Muscle of leg (tissue), 11 donors: ENCODE data around the gene RPL10A. TPM values are rescaled to one million over a fixed set of nuclear protein-coding genes. Genes with fewer than 3 reads are reported as not detected.

ENCODE experiments used
- DNase-seq: peaks from one replicate; pipeline ENCODE4 v3.0.0; 2013
- H3K27ac ChIP-seq: one replicate; pipeline ENCODE4 v1.5.1; 2013; ENCODE audit warnings: mild to moderate bottlenecking, low read length, control low read depth
- H3K27me3 ChIP-seq: one replicate; pipeline ENCODE4 v1.6.1; 2013; ENCODE audit warnings: low read length; ENCODE audit not compliant: control insufficient read depth, insufficient read depth
- H3K36me3 ChIP-seq: one replicate; pipeline ENCODE4 v1.6.1; 2013; ENCODE audit warnings: low read length; ENCODE audit not compliant: control insufficient read depth, insufficient read depth
- H3K4me1 ChIP-seq: one replicate; pipeline ENCODE4 v1.6.1; 2013; ENCODE audit warnings: low read length; ENCODE audit not compliant: control insufficient read depth, insufficient read depth
- H3K4me3 ChIP-seq: one replicate; pipeline ENCODE4 v1.5.1; 2013; ENCODE audit warnings: low read length, control low read depth
- H3K9me3 ChIP-seq: replicated peaks from 2 replicates; pipeline ENCODE4 v1.6.1; 2013; ENCODE audit warnings: low read depth, low read length; ENCODE audit not compliant: control insufficient read depth
- WGBS: methylation state at CpG from one replicate; pipeline ENCODE4 v1.1.5; 2013; ENCODE audit warnings: missing lambda C conversion rate; ENCODE audit not compliant: insufficient coverage; 5-methylcytosine and 5-hydroxymethylcytosine counted together
- polyA plus RNA-seq, 8 donors: library from polyadenylated mRNA; unstranded; fragments of 120-200 nt; gene quantifications; one replicate each; pipeline versions ENCODE4 v1.2.1 to v1.2.3, GENCODE V29; 2013; ENCODE audit warnings: inconsistent platforms in 1 of 8, low replicate concordance in 1 of 8; ENCODE audit not compliant: insufficient read length in 8 of 8, insufficient read depth in 1 of 8
- total RNA-seq: library from RNA; stranded (reverse); fragments of 120-200 nt; gene quantifications from one replicate; pipeline ENCODE4 v1.2.4, GENCODE V29; 2013

The RPL10A gene
- total and polyA plus RNA-seq, 9 donors, result 2,391 to 3,614 (median 2,521) TPM

DNA sequence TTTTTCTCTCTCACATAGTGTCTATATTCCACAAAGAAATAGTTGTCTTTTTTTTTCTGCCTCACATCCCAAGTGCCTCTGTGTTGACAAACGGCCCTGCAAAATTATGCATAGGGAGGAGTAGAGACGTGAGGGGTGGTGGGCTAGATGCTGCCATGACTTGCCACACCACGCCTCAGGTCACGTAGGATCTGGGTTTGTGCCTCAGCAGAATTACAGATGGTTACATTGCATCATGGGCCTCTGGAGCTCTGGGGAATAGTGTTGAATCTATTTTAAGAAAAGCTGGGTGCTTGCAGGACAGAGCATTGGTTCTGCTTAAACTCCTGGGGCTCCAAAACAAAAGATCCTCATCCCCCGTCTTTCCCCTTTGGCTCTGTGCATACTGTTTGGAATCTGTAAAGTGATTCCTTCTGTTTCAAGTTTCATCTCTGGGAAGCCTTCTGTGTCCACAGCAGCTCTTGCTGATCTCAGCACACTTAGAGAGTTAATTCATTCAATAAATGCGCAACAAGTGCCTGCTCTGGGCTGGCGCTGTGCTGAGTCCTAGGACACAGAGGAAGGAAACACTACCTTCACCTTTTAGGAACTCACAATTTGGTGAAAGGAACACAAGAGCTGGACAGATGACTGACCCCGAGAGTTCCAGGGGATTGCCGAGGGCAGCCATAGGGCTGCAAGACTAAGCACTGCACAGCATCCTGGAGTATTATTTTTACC, 13.7 kb upstream of the RPL10A start:
- Histone ChIP-seq H3K4me3 (no peak overlapping the region), H3K36me3 (peaks cover 37% of the 10 kb centered on the region), H3K27ac (peak overlapping the region; percentile 29), H3K27me3 (no peaks in the 10 kb centered on the region), H3K9me3 (no peaks in the 10 kb centered on the region), H3K4me1 (peaks cover 24% of the 10 kb centered on the region)
- no peak for DNase-seq
- 45% methylated on average over 2 of the region's 9 CpGs for WGBS

DNA sequence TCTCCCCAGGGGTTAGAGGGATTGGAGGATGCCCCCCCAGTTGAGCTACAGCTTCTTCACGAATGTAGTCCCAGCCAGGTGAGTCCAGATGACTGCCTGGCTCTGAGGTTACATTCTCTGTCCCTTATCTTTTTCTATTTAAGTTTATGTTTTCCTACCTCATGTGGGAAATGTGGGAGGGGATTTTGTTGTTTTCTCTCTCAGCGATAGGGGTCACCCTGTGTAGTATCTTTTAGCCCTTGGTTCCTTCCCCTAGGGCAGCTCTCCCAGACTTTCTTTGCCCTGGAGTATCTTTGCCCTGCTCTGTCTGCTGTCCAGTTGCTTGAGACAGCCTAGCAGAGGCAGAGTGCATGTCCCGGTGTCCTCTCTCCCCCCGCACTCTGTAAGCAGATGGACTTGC, 10.3 kb upstream of the RPL10A start:
- no peak overlapping the region for H3K4me3 ChIP-seq
- DNase-seq, result no peak
- H3K27me3 ChIP-seq, result no peaks in the 10 kb centered on the region
- 83% methylated on average over 3 of the region's 4 CpGs for WGBS
- no peaks in the 10 kb centered on the region for H3K9me3 ChIP-seq
- H3K27ac ChIP-seq, result no peak overlapping the region
- peaks cover 54% of the 10 kb centered on the region for H3K36me3 ChIP-seq
- H3K4me1 ChIP-seq, result peaks cover 20% of the 10 kb centered on the region

DNA sequence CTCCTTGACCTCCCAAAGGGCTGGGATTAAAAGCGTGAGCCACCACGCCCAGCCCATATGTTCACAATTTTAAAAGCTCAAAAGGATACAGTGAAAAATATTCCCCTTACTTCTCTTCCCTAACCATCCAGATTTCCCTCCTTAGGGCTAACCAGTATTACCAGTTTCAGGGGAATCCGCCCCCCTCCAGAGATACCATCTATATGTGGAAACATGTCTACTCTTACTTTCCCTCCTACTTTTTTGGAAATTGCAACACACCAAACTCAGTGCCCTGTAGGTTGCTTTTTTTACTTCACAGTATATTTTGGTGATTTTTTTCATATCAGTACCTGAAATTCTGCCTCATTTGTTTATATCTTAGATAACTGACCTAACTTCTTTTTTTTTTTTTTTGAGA, 6.9 kb upstream of the RPL10A start:
- Histone ChIP-seq H3K4me3 (no peak overlapping the region), H3K27ac (no peak overlapping the region), H3K27me3 (no peaks in the 10 kb centered on the region), H3K9me3 (no peaks in the 10 kb centered on the region), H3K4me1 (peaks cover 4% of the 10 kb centered on the region), H3K36me3 (peaks cover 62% of the 10 kb centered on the region)
- no peak for DNase-seq
- WGBS, result 71% methylated on average over 1 of the region's 3 CpGs

DNA sequence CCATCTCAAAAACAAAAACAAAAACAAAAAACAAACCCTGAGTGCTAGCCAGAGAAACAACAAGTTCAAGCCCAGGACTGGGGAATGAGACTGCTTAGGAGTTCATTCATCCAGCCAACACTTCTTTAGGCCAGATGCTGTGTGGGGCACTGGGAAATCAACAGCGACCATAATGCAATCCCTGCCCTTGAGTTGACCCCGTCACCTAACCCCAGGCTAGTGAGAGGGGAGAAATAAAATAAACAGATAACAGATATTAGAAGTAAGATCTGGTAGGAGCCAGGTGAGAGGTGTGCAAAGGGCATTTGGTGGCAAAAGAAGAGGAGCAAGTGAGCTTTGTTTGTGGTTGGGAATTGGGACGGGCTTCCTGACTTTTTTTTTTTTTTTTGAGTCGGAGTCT, 4.9 kb upstream of the RPL10A start:
- Histone ChIP-seq H3K4me3 (no peak overlapping the region), H3K36me3 (peaks cover 52% of the 10 kb centered on the region), H3K27me3 (no peaks in the 10 kb centered on the region), H3K4me1 (peaks cover 12% of the 10 kb centered on the region), H3K27ac (no peak overlapping the region), H3K9me3 (no peaks in the 10 kb centered on the region)
- 87% methylated on average over 3 of the region's 4 CpGs for WGBS
- DNase-seq, result no peak

DNA sequence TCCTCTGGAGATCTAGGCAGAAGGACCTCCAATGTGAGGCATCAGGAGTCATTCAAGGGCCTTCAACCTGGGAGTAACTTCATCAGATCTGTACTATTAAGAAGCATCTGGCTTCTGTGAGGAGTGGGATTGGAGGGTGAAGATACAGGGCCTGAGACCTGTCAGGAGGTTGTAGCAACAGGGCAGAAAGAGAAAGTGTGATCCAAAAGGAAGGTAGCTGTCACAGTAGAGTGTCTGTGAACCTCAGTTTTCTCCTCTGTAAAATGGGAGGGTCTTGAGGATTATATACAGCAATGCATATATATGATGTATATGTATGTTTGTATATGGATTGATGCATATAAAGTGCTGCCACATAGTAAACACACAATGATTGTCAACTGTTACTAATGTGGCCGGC, 2.6 kb upstream of the RPL10A start:
- Histone ChIP-seq H3K9me3 (no peaks in the 10 kb centered on the region), H3K4me1 (peaks cover 18% of the 10 kb centered on the region), H3K36me3 (peaks cover 50% of the 10 kb centered on the region), H3K27me3 (no peaks in the 10 kb centered on the region), H3K27ac (no peak overlapping the region), H3K4me3 (no peak overlapping the region)
- DNase-seq, result no peak
- WGBS, result no CpG with 5 or more reads among the region's 1 CpG

DNA sequence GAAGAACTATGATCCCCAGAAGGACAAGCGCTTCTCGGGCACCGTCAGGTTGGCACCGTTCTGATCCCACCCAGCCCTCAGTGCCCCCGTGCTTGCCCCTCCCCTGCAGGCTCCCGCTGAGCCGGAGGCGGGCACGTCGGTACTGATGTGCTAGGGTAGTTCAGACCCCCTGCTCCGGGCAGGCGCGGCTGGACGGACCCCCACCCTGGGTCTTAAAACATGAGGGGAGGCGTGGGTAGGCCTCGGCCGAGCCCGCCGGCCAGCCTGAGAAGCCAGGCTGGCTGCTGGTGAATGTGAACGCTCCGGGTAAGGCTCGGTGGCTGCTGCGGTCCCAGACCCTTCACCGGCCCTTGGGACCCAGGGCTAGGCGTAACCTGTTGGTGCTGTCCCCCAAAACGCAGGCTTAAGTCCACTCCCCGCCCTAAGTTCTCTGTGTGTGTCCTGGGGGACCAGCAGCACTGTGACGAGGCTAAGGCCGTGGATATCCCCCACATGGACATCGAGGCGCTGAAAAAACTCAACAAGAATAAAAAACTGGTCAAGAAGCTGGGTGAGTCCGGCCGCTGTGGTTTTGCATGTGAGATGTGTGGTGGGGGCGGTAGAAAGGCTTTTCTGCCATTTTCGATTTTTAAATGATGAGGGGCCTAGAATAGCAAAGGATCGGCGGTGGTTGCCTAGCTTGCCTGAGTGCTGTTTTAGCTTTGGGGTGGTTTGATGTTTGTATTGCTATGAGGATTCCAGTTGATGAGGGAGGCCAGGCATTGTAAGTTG, 964 bp downstream of the RPL10A start:
- peaks cover 68% of the 10 kb centered on the region for H3K36me3 ChIP-seq
- H3K27me3 ChIP-seq, result no peaks in the 10 kb centered on the region
- peaks cover 29% of the 10 kb centered on the region for H3K4me1 ChIP-seq
- no peaks in the 10 kb centered on the region for H3K9me3 ChIP-seq
- WGBS, result 2% methylated on average over 37 of the region's 37 CpGs
- peak overlapping the region; percentile 96 for H3K27ac ChIP-seq
- peak overlapping the region; percentile 87 for H3K4me3 ChIP-seq
- no peak for DNase-seq

DNA sequence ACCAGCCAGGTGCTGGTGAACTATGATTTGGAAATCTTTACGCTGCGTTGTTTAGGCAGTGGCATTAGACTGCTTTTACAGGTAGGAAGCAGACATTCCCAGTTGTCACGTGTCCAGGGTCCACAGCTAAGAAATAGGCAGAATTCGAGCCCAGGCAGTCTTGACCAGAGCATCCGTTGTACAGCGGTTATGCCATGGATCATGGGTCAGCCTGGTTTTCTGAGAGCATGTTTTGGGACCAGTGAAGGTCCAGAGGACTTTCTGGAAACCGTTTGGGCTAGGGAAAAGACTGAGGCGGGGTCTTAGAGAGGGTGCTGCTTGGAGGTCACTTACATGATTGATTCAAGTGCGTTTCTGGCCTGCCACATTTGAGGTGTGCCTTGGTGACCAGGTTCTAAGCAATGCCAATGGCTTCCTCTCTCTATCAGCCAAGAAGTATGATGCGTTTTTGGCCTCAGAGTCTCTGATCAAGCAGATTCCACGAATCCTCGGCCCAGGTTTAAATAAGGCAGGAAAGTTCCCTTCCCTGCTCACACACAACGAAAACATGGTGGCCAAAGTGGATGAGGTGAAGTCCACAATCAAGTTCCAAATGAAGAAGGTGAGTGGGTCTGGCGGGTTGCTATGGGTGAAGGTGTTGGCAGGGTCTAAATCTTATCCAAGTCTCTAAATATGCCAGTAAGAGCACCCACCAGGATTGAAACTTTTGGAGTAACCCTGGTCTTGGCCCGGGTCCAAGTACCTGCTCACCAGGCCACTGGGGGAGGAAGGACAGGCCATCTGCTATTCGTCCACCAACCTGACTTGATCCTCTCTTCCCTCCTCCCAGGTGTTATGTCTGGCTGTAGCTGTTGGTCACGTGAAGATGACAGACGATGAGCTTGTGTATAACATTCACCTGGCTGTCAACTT, 1.8 kb downstream of the RPL10A start:
- Histone ChIP-seq H3K4me3 (peak overlapping the region; percentile 87), H3K36me3 (peaks cover 74% of the 10 kb centered on the region), H3K4me1 (peaks cover 29% of the 10 kb centered on the region), H3K27ac (peak overlapping the region; percentile 96), H3K9me3 (no peaks in the 10 kb centered on the region), H3K27me3 (no peaks in the 10 kb centered on the region)
- no peak for DNase-seq
- WGBS, result 18% methylated on average over 9 of the region's 18 CpGs

DNA sequence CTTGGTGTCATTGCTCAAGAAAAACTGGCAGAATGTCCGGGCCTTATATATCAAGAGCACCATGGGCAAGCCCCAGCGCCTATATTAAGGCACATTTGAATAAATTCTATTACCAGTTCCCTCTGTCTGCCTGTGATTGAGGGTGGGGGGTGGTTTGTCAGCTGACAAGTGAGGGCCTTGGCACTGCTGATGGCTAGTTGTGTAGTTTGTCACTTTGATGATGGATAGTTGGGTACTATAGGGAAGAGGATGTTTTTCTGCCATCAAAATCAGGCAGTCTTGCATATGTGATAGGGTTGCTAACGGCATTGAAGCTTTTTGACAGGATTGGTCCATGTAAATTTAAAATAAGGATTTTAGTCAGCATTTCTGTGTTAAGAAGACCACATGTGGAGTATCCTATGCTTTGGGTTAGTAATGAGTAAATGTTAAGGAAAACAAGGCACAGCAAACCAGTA, 2.5 kb downstream of the RPL10A start:
- Histone ChIP-seq H3K4me3 (no peak overlapping the region), H3K27me3 (no peaks in the 10 kb centered on the region), H3K36me3 (peaks cover 75% of the 10 kb centered on the region), H3K9me3 (no peaks in the 10 kb centered on the region), H3K27ac (no peak overlapping the region), H3K4me1 (peaks cover 29% of the 10 kb centered on the region)
- 61% methylated on average over 2 of the region's 3 CpGs for WGBS
- DNase-seq, result no peak

DNA sequence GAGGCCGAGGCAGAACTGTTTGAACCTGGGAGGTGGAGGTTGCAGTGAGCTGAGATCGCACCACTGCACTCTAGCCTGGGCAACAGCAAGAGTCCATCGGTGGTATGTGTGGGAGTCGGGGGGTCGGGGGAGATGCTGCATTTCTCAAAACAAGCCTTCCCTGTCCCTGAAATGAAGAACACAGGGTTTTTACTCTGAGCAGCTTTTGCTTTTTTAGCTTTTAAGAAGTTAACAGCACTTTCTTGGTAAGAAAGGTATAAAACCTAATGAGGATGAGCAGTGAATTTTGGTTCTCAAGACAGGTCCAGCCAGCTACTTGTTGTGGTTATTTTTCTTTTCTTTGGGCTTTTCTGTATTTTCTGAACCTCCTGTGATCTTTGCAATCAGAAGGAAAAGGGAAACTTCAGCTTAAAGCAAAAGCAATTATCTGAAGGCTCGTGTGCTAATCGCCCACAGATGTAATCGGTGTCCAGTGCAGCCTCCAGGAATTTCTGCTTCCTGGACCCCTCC, 3.7 kb downstream of the RPL10A start:
- no peak for DNase-seq
- WGBS, result 81% methylated on average over 2 of the region's 8 CpGs
- Histone ChIP-seq H3K4me3 (no peak overlapping the region), H3K36me3 (peaks cover 71% of the 10 kb centered on the region), H3K4me1 (peaks cover 29% of the 10 kb centered on the region), H3K27ac (no peak overlapping the region), H3K27me3 (no peaks in the 10 kb centered on the region), H3K9me3 (no peaks in the 10 kb centered on the region)
